LNCaP clone FGC (cell line): ENCODE measurements around the gene PLPP2.

Experiments
- DNase-seq: peaks from one replicate; pipeline ENCODE4 v3.0.0-alpha.2; 2011; ENCODE audit warnings: low read depth
- H3K4me3 ChIP-seq: 2 replicates; pipeline ENCODE4 v1.5.1; 2011; ENCODE audit warnings: mild to moderate bottlenecking, low read depth, low read length, control low read depth
- CTCF ChIP-seq: IDR thresholded peaks from 2 replicates; pipeline ENCODE4 v1.5.1; 2012; ENCODE audit warnings: mild to moderate bottlenecking; ENCODE audit not compliant: control insufficient read depth, insufficient read depth; ENCODE audit errors: extremely low read depth

The PLPP2 gene

GRCh38 chr19:326871-327270 is 35.7 kb upstream of the PLPP2 start:
- TF ChIP-seq CTCF = no peak
- no peak for DNase-seq

GRCh38 chr19:325937-326565 is 34.8 kb upstream of the PLPP2 start:
- no peak for TF ChIP-seq CTCF
- no peak overlapping the region for H3K4me3 ChIP-seq
- DNase-seq = no peak

More at GRCh38 chr19:326871-327270, 35.7 kb upstream of the PLPP2 start:
- no peak overlapping the region for H3K4me3 ChIP-seq

- no peak for TF ChIP-seq CTCF
- no peak overlapping the region for H3K4me3 ChIP-seq
- no peak for DNase-seq
These were observed 34.2 kb upstream of the PLPP2 start for GRCh38 chr19:325173-325936.

GRCh38 chr19:324716-325115 is 33.5 kb upstream of the PLPP2 start:
- no peak for TF ChIP-seq CTCF
- no peak overlapping the region for H3K4me3 ChIP-seq
- DNase-seq = no peak

GRCh38 chr19:322616-323015 is 31.4 kb upstream of the PLPP2 start:
- TF ChIP-seq CTCF = no peak
- no peak for DNase-seq
- no peak overlapping the region for H3K4me3 ChIP-seq

- H3K4me3 ChIP-seq = no peak overlapping the region
- DNase-seq = no peak
- TF ChIP-seq CTCF = no peak
These were observed 27.2 kb upstream of the PLPP2 start for GRCh38 chr19:318509-318774.

- no peak overlapping the region for H3K4me3 ChIP-seq
- DNase-seq = no peak
- TF ChIP-seq CTCF = no peak
These were observed 26.7 kb upstream of the PLPP2 start for GRCh38 chr19:317710-318508.
